ENCODE measurements around the gene TSEN2. TPM values are rescaled to one million over a fixed set of nuclear protein-coding genes. Genes with fewer than 3 reads are reported as not detected.

Gene TSEN2
- total RNA-seq, 2 experiments from 2014 or later: 9.4 to 10.7 TPM

- CTCF ChIA-PET: interaction anchor here (1.6 kb wide), 1 partner anchor 56 kb away, joined by 3 read pairs; no protein-coding TSS in a partner anchor
- H3K4me3 Mint-ChIP-seq: no peak overlapping the region
- no peaks in the 10 kb centered on the region for H3K4me1 Mint-ChIP-seq (ENCODE audit: low read depth)
- peaks cover 21% of the 10 kb centered on the region for H3K36me3 Mint-ChIP-seq (ENCODE audit: low read depth)
- no peak overlapping the region for H3K27ac Mint-ChIP-seq
- POLR2A ChIA-PET: no interaction called here
- DNase-seq (no peak), ATAC-seq (no peak)
- no peaks in the 10 kb centered on the region for H3K9me3 Mint-ChIP-seq (ENCODE audit: insufficient read depth)
- no peaks in the 10 kb centered on the region for H3K27me3 Mint-ChIP-seq (ENCODE audit: low read depth)
Observed at GRCh38 chr3:12496453-12496761, 12.1 kb downstream of the TSEN2 start.

DNA sequence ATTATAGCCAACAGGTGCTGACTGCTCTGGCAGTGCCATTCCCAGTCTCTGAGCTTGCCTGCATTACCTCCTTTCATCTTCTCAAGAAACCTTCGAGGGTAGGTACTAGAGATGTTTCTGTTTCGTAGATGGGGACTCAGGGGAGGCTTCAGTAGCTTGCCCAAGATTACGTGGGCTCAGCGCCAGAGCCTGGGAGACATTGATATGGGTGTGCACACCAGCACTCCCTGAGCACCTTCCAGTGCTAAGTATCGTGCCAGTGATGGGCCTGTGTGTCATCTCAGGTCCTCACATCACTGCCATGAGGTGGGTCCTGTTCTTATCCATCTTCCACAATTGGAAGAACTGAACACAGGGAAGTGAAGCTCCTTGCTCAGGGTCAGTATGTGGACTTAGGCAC lies 15.2 kb downstream of the TSEN2 start:
- H3K36me3 Mint-ChIP-seq (ENCODE audit: low read depth): peaks cover 19% of the 10 kb centered on the region
- no peaks in the 10 kb centered on the region for H3K4me1 Mint-ChIP-seq (ENCODE audit: low read depth)
- DNase-seq (no peak), ATAC-seq (no peak)
- ChIA-PET POLR2A (no interaction called here), CTCF (no interaction called here)
- H3K27me3 Mint-ChIP-seq (ENCODE audit: low read depth): no peaks in the 10 kb centered on the region
- no peak overlapping the region for H3K27ac Mint-ChIP-seq
- no peak overlapping the region for H3K4me3 Mint-ChIP-seq
- H3K9me3 Mint-ChIP-seq (ENCODE audit: insufficient read depth): no peaks in the 10 kb centered on the region

DNA sequence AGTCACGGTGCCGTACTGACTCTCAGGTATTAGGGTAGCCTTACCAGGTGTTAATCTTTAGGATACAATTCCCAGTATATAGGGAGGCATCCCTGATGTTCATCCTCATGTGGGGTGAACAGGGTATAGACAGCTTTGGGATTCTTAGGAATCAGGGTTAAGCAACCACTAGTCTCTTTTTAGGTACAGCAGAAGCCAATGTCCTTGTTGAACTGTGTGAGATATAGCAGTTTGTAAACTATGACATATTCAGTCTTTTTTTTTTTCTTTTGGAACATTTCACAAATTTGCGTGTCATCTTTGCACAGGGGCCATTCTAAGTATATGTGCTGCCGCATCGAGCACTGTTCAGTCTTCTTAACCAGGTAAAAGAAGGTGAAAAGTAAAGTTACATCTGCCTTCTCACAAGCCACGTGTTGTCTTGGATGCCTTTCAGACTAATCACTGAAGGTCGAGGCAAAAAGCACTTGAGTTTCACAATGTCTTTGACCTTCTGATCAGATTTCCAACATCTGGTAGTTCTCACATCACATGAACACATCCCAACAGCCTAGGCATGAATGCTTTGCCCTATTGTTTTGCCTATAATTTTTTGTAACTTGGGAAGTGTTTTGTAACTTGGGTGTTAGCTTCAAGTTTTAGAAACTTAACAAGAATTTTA lies 17.2 kb downstream of the TSEN2 start:
- CTCF ChIA-PET: interaction anchor here (0.8 kb wide), 1 partner anchor 106 kb away, joined by 3 read pairs; no protein-coding TSS in a partner anchor
- H3K36me3 Mint-ChIP-seq (ENCODE audit: low read depth): peaks cover 21% of the 10 kb centered on the region
- DNase-seq (no peak), ATAC-seq (no peak)
- no peaks in the 10 kb centered on the region for H3K4me1 Mint-ChIP-seq (ENCODE audit: low read depth)
- H3K27me3 Mint-ChIP-seq (ENCODE audit: low read depth): no peaks in the 10 kb centered on the region
- no peak overlapping the region for H3K27ac Mint-ChIP-seq
- POLR2A ChIA-PET: no interaction called here
- H3K4me3 Mint-ChIP-seq: no peak overlapping the region
- no peaks in the 10 kb centered on the region for H3K9me3 Mint-ChIP-seq (ENCODE audit: insufficient read depth)

GRCh38 chr3:12503126-12503957 lies 19.1 kb downstream of the TSEN2 start:
- ATAC-seq (no peak), DNase-seq (no peak)
- Mint-ChIP-seq H3K36me3 (ENCODE audit: low read depth) (peaks cover 17% of the 10 kb centered on the region), H3K27me3 (ENCODE audit: low read depth) (no peaks in the 10 kb centered on the region), H3K4me1 (ENCODE audit: low read depth) (no peaks in the 10 kb centered on the region), H3K4me3 (no peak overlapping the region), H3K9me3 (ENCODE audit: insufficient read depth) (no peaks in the 10 kb centered on the region), H3K27ac (no peak overlapping the region)
- ChIA-PET CTCF (interaction anchor here (1.4 kb wide), 1 partner anchor 10 kb away, joined by 3 read pairs; no protein-coding TSS in a partner anchor), POLR2A (no interaction called here)

DNA sequence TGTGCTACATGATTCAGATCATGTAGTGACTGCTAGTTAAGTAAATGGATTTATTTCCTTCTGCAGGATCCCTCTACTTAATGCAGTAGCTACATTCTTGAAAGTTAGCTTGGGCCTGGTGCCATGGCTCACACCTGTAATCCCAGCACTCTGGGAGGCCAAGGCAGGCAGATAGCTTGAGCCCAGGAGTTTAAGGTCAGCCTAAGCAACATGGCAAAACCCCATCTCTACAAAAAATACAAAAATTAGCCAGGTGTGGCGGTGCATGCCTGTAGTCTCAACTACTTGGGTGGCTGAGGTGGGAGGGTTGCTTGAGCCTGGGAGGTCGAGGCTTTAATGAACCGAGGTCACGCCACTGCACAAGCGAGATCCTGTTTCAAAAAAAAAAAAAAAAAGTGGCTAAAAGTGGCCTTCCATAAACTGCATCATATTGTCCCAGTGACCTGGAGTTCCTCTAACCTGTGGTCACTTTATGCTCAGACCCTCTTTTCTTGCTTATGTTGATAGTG lies 22.0 kb downstream of the TSEN2 start:
- POLR2A ChIA-PET: no interaction called here
- ATAC-seq: no peak

GRCh38 chr3:12507591-12508281 lies 23.5 kb downstream of the TSEN2 start:
- no peak for ATAC-seq

More for the DNA sequence above, 22.0 kb downstream of the TSEN2 start:
- no peaks in the 10 kb centered on the region for H3K4me1 Mint-ChIP-seq (ENCODE audit: low read depth)
- H3K27me3 Mint-ChIP-seq (ENCODE audit: low read depth): no peaks in the 10 kb centered on the region
- DNase-seq: no peak
- no peak overlapping the region for H3K4me3 Mint-ChIP-seq
- H3K27ac Mint-ChIP-seq: no peak overlapping the region
- H3K9me3 Mint-ChIP-seq (ENCODE audit: insufficient read depth): no peaks in the 10 kb centered on the region
- CTCF ChIA-PET: no interaction called here
- peaks cover 15% of the 10 kb centered on the region for H3K36me3 Mint-ChIP-seq (ENCODE audit: low read depth)

DNA sequence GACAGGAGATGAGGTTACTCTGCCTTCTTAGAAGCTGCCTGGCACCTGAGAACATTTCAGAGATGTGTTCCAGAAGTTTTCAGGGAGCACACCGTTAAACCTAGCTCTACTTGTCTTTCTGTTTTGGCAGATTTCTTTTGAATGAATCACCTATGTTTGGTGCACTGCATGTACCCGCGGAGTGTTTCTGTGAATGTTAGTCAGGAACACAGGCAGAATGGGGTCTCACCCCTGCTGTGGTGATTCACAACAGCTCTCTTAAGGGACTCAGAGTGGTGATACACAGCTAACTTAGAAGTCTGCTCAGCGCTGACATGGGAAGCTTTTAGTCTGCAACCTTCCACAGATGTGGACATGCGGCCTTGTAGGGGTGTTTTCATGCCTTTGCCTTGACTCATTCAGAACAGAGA lies 24.0 kb downstream of the TSEN2 start:
- POLR2A ChIA-PET: interaction anchor here (0.6 to 1.6 kb wide), 4 partner anchors 21 to 156 kb away, joined by 3 to 4 read pairs (median 3); partner anchors contain the start of gene TSEN2
- Mint-ChIP-seq H3K27ac (no peak overlapping the region), H3K27me3 (ENCODE audit: low read depth) (no peaks in the 10 kb centered on the region), H3K36me3 (ENCODE audit: low read depth) (peaks cover 10% of the 10 kb centered on the region), H3K4me1 (ENCODE audit: low read depth) (no peaks in the 10 kb centered on the region), H3K4me3 (no peak overlapping the region), H3K9me3 (ENCODE audit: insufficient read depth) (no peaks in the 10 kb centered on the region)
- CTCF ChIA-PET: interaction anchor here (1.5 kb wide), 1 partner anchor 24 kb away, joined by 4 read pairs; the partner anchor contains the start of gene TSEN2
- DNase-seq (no peak), ATAC-seq (no peak)

More at GRCh38 chr3:12507591-12508281, 23.5 kb downstream of the TSEN2 start:
- CTCF ChIA-PET: interaction anchor here (1.5 kb wide), 1 partner anchor 23 kb away, joined by 4 read pairs; the partner anchor contains the start of gene TSEN2
- DNase-seq: no peak
- H3K36me3 Mint-ChIP-seq (ENCODE audit: low read depth): peaks cover 13% of the 10 kb centered on the region
- no peak overlapping the region for H3K4me3 Mint-ChIP-seq
- H3K9me3 Mint-ChIP-seq (ENCODE audit: insufficient read depth): no peaks in the 10 kb centered on the region
- no peak overlapping the region for H3K27ac Mint-ChIP-seq
- H3K4me1 Mint-ChIP-seq (ENCODE audit: low read depth): no peaks in the 10 kb centered on the region
- POLR2A ChIA-PET: interaction anchor here (0.6 to 1.6 kb wide), 4 partner anchors 22 to 157 kb away, joined by 3 to 4 read pairs (median 3); partner anchors contain the start of gene TSEN2
- no peaks in the 10 kb centered on the region for H3K27me3 Mint-ChIP-seq (ENCODE audit: low read depth)

- no peaks in the 10 kb centered on the region for H3K27me3 Mint-ChIP-seq (ENCODE audit: low read depth)
- ATAC-seq (no peak), DNase-seq (no peak)
- H3K27ac Mint-ChIP-seq: no peak overlapping the region
- ChIA-PET POLR2A (no interaction called here), CTCF (interaction anchor here (0.8 kb wide), 1 partner anchor 14 kb away, joined by 4 read pairs; no protein-coding TSS in a partner anchor)
- no peaks in the 10 kb centered on the region for H3K9me3 Mint-ChIP-seq (ENCODE audit: insufficient read depth)
- H3K36me3 Mint-ChIP-seq (ENCODE audit: low read depth): peaks cover 3% of the 10 kb centered on the region
- no peak overlapping the region for H3K4me3 Mint-ChIP-seq
- no peaks in the 10 kb centered on the region for H3K4me1 Mint-ChIP-seq (ENCODE audit: low read depth)
Observed at GRCh38 chr3:12509466-12509865, 25.2 kb downstream of the TSEN2 start.

DNA sequence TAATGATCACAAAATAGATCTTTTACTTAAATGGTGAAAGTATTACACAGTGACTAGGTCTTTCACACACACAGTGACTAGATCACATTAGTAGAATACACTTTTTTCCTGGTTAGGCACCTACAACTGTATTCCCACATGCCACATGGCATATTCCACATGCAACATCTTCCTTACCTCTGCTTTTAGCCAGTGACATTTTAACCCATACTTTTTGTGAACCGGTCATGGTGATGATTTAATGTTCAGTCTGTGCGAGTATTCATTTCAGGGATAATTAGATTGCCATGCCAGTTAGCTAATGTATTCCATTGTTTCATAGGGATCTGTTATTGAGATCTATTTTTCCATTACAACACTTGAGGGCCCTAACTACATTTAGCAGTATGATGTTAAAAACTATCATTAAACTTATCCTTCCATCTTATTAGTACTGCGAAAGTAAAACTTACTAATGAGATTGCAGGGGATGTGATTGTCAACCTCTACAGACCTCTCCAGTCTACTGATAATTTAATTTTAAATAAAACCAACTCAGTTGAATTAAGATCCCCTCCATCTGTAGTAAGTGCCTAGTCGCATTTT lies 28.3 kb downstream of the TSEN2 start:
- no peak for DNase-seq
- Mint-ChIP-seq H3K9me3 (ENCODE audit: insufficient read depth) (no peaks in the 10 kb centered on the region), H3K36me3 (ENCODE audit: low read depth) (no peaks in the 10 kb centered on the region), H3K27ac (no peak overlapping the region), H3K27me3 (ENCODE audit: low read depth) (no peaks in the 10 kb centered on the region), H3K4me3 (no peak overlapping the region), H3K4me1 (ENCODE audit: low read depth) (no peaks in the 10 kb centered on the region)
- ChIA-PET POLR2A (no interaction called here), CTCF (interaction anchor here (0.7 kb wide), 1 partner anchor 28 kb away, joined by 3 read pairs; the partner anchor contains the start of gene TSEN2)
- no peak for ATAC-seq

GRCh38 chr3:12513694-12514446 lies 29.6 kb downstream of the TSEN2 start:
- CTCF ChIA-PET: interaction anchor here (1.0 kb wide), 1 partner anchor 10 kb away, joined by 3 read pairs; no protein-coding TSS in a partner anchor

GRCh38 chr3:12515631-12516030 lies 31.4 kb downstream of the TSEN2 start:
- POLR2A ChIA-PET: no interaction called here
- CTCF ChIA-PET: no interaction called here

More at GRCh38 chr3:12513694-12514446, 29.6 kb downstream of the TSEN2 start:
- Mint-ChIP-seq H3K4me1 (ENCODE audit: low read depth) (no peaks in the 10 kb centered on the region), H3K36me3 (ENCODE audit: low read depth) (peaks cover under 1% of the 10 kb centered on the region), H3K9me3 (ENCODE audit: insufficient read depth) (no peaks in the 10 kb centered on the region), H3K27me3 (ENCODE audit: low read depth) (no peaks in the 10 kb centered on the region), H3K4me3 (no peak overlapping the region), H3K27ac (no peak overlapping the region)
- ATAC-seq (no peak), DNase-seq (no peak)
- POLR2A ChIA-PET: no interaction called here

More at GRCh38 chr3:12515631-12516030, 31.4 kb downstream of the TSEN2 start:
- H3K9me3 Mint-ChIP-seq (ENCODE audit: insufficient read depth): no peaks in the 10 kb centered on the region
- no peaks in the 10 kb centered on the region for H3K27me3 Mint-ChIP-seq (ENCODE audit: low read depth)
- H3K27ac Mint-ChIP-seq: no peak overlapping the region
- ATAC-seq (no peak), DNase-seq (no peak)
- H3K36me3 Mint-ChIP-seq (ENCODE audit: low read depth): peaks cover 5% of the 10 kb centered on the region
- H3K4me1 Mint-ChIP-seq (ENCODE audit: low read depth): no peaks in the 10 kb centered on the region
- H3K4me3 Mint-ChIP-seq: no peak overlapping the region
